HEK293 (cell line): ENCODE measurements around the gene SHC3.

Experiments
- CTCF ChIA-PET: fragments of 350-600 bp; formaldehyde crosslinking; extraction: SDS; loops from one replicate; lab custom pipeline; 2021; ENCODE audit warnings: antibody characterized with exemption; lab: Yijun Ruan, JAX
- POLR2A ChIA-PET: fragments of 300-600 bp; formaldehyde crosslinking; extraction: SDS; loops from one replicate; lab custom pipeline; 2020; ENCODE audit warnings: antibody characterized with exemption, inconsistent platforms; lab: Yijun Ruan, JAX
- H3K27ac ChIP-seq: fragments of 200-500 bp; sonication (Bioruptor generic); 2 replicates; pipeline ENCODE4 v1.5.1; 2014; ENCODE audit warnings: low read depth, low read length, control low read depth, inconsistent platforms; ENCODE audit errors: extremely low read depth
- H3K36me3 ChIP-seq, 2 experiments: fragments of 200-500 bp in 1 of 2; sonication (Bioruptor generic) in 1 of 2; 1 replicate in 1 of 2; 2 replicates in 1 of 2; pipeline ENCODE4 v1.5.1; 2014 to 2017; ENCODE audit warnings: inconsistent platforms in 2 of 2, low read length in 2 of 2; ENCODE audit not compliant: control insufficient read depth in 2 of 2, insufficient read depth in 1 of 2
- H3K4me1 ChIP-seq: fragments of 200-500 bp; sonication (Bioruptor generic); 2 replicates; pipeline ENCODE4 v1.5.1; 2014; ENCODE audit warnings: mild to moderate bottlenecking, low read length, inconsistent platforms; ENCODE audit not compliant: control insufficient read depth, insufficient read depth
- H3K4me3 ChIP-seq: 2 replicates; pipeline ENCODE4 v1.5.1; 2011; ENCODE audit warnings: low read depth, mild to moderate bottlenecking, control low read depth, low read length, moderate library complexity
- H3K9me3 ChIP-seq: fragments of 200-500 bp; sonication (Bioruptor generic); 2 replicates; pipeline ENCODE4 v1.5.1; 2014; ENCODE audit warnings: low read depth, low read length, inconsistent platforms; ENCODE audit not compliant: control insufficient read depth, insufficient read depth
- GLI2 ChIP-seq: fragments of 450-650 bp; formaldehyde crosslinking; IDR thresholded peaks from 2 replicates; pipeline ENCODE4; 2017; ENCODE audit warnings: missing biosample characterization, missing genetic modification characterization, low read depth, borderline replicate concordance
- HOXA7 ChIP-seq: sonication (generic); formaldehyde crosslinking; IDR thresholded peaks from 2 replicates; pipeline ENCODE4 v1.8.1; 2022; ENCODE audit warnings: missing genetic modification reagents, borderline replicate concordance
- KLF1 ChIP-seq: fragments of 450-650 bp; formaldehyde crosslinking; IDR thresholded peaks from 2 replicates; pipeline ENCODE4 v1.5.1; 2016; ENCODE audit warnings: missing biosample characterization, missing genetic modification characterization
- KLF7 ChIP-seq: fragments of 450-650 bp; formaldehyde crosslinking; IDR thresholded peaks from 2 replicates; pipeline ENCODE4 v1.5.1; 2016; ENCODE audit warnings: missing biosample characterization, missing genetic modification characterization, borderline replicate concordance
- MEIS1 ChIP-seq: sonication (generic); formaldehyde crosslinking; IDR thresholded peaks from 2 replicates; pipeline ENCODE4 v1.8.1; 2022; ENCODE audit warnings: missing genetic modification reagents, mild to moderate bottlenecking, borderline replicate concordance
- MYNN ChIP-seq: fragments of 450-650 bp; formaldehyde crosslinking; IDR thresholded peaks from 2 replicates; pipeline ENCODE4 v1.5.1; 2016; ENCODE audit warnings: missing biosample characterization, missing genetic modification characterization, borderline replicate concordance
- RBAK ChIP-seq: fragments of 450-650 bp; formaldehyde crosslinking; IDR thresholded peaks from 2 replicates; pipeline ENCODE4 v1.5.1; 2016; ENCODE audit warnings: missing biosample characterization, missing genetic modification characterization
- SP7 ChIP-seq: fragments of 450-650 bp; formaldehyde crosslinking; IDR thresholded peaks from 2 replicates; pipeline ENCODE4 v1.5.1; 2016; ENCODE audit warnings: missing biosample characterization, missing genetic modification characterization
- ZBTB1 ChIP-seq: fragments of 450-650 bp; formaldehyde crosslinking; IDR thresholded peaks from 2 replicates; pipeline ENCODE4 v1.5.1; 2016; ENCODE audit warnings: missing biosample characterization, missing genetic modification characterization
- ZFP41 ChIP-seq: fragments of 450-650 bp; formaldehyde crosslinking; IDR thresholded peaks from 2 replicates; pipeline ENCODE4 v1.5.1; 2016; ENCODE audit warnings: missing biosample characterization, missing genetic modification characterization, borderline replicate concordance
- ZNF114 ChIP-seq: fragments of 450-650 bp; formaldehyde crosslinking; IDR thresholded peaks from 2 replicates; pipeline ENCODE4 v1.5.0; 2017; ENCODE audit warnings: missing biosample characterization, missing genetic modification characterization
- ZNF155 ChIP-seq: fragments of 450-650 bp; formaldehyde crosslinking; IDR thresholded peaks from 2 replicates; pipeline ENCODE4 v1.5.1; 2016; ENCODE audit warnings: missing biosample characterization, missing genetic modification characterization
- ZNF16 ChIP-seq: fragments of 450-650 bp; formaldehyde crosslinking; IDR thresholded peaks from 2 replicates; pipeline ENCODE4 v1.5.1; 2016; ENCODE audit warnings: low read depth, missing biosample characterization, missing genetic modification characterization
- ZNF184 ChIP-seq: fragments of 450-650 bp; IDR thresholded peaks from 2 replicates; pipeline ENCODE4 v1.5.1; 2018; ENCODE audit warnings: missing biosample characterization, mild to moderate bottlenecking, missing genetic modification characterization
- ZNF223 ChIP-seq: fragments of 450-650 bp; formaldehyde crosslinking; IDR thresholded peaks from 2 replicates; pipeline ENCODE4 v1.5.1; 2016; ENCODE audit warnings: missing biosample characterization, missing genetic modification characterization
- ZNF350 ChIP-seq: fragments of 450-650 bp; formaldehyde crosslinking; IDR thresholded peaks from 2 replicates; pipeline ENCODE4 v1.5.0; 2017; ENCODE audit warnings: missing biosample characterization, mild to moderate bottlenecking, missing genetic modification characterization
- ZNF37A ChIP-seq: fragments of 450-650 bp; IDR thresholded peaks from 2 replicates; pipeline ENCODE4 v1.5.1; 2018; ENCODE audit warnings: missing biosample characterization, missing genetic modification characterization
- ZNF423 ChIP-seq: fragments of 450-650 bp; formaldehyde crosslinking; IDR thresholded peaks from 2 replicates; pipeline ENCODE4 v1.5.1; 2016; ENCODE audit warnings: missing biosample characterization, missing genetic modification characterization
- ZNF426 ChIP-seq: fragments of 450-650 bp; formaldehyde crosslinking; IDR thresholded peaks from 2 replicates; pipeline ENCODE4 v1.5.1; 2017; ENCODE audit warnings: missing biosample characterization, missing genetic modification characterization, mild to moderate bottlenecking, inconsistent platforms, moderate library complexity
- ZNF473 ChIP-seq: fragments of 450-650 bp; formaldehyde crosslinking; IDR thresholded peaks from 2 replicates; pipeline ENCODE4 v1.5.1; 2017; ENCODE audit warnings: missing biosample characterization, missing genetic modification characterization
- ZNF529 ChIP-seq: fragments of 450-650 bp; formaldehyde crosslinking; IDR thresholded peaks from 2 replicates; pipeline ENCODE4 v1.5.1; 2017; ENCODE audit warnings: missing genetic modification characterization, missing biosample characterization; ENCODE audit not compliant: insufficient replicate concordance
- ZNF544 ChIP-seq: fragments of 450-650 bp; formaldehyde crosslinking; IDR thresholded peaks from 2 replicates; pipeline ENCODE4 v1.5.0; 2017; ENCODE audit warnings: missing biosample characterization, missing genetic modification characterization
- ZNF571 ChIP-seq: fragments of 450-650 bp; formaldehyde crosslinking; IDR thresholded peaks from 2 replicates; pipeline ENCODE4 v1.5.0; 2017; ENCODE audit warnings: missing biosample characterization, missing genetic modification characterization
- ZNF623 ChIP-seq: fragments of 450-650 bp; formaldehyde crosslinking; IDR thresholded peaks from 2 replicates; pipeline ENCODE4 v1.5.1; 2016; ENCODE audit warnings: missing biosample characterization, missing genetic modification characterization
- ZNF629 ChIP-seq: fragments of 450-650 bp; formaldehyde crosslinking; IDR thresholded peaks from 2 replicates; pipeline ENCODE4 v1.5.1; 2017; ENCODE audit warnings: missing biosample characterization, missing genetic modification characterization
- ZNF701 ChIP-seq: fragments of 450-650 bp; formaldehyde crosslinking; IDR thresholded peaks from 2 replicates; pipeline ENCODE4 v1.5.1; 2016; ENCODE audit warnings: missing biosample characterization, missing genetic modification characterization
- ZNF791 ChIP-seq: fragments of 450-650 bp; formaldehyde crosslinking; IDR thresholded peaks from 2 replicates; pipeline ENCODE4 v1.5.1; 2016; ENCODE audit warnings: missing biosample characterization, missing genetic modification characterization
- TF ChIP-seq, protein P1 (sequence below): fragments of 450-650 bp; formaldehyde crosslinking; IDR thresholded peaks from 2 replicates; pipeline ENCODE4 v1.5.1; 2017; ENCODE audit warnings: missing biosample characterization, missing genetic modification characterization
- TF ChIP-seq, protein P2 (sequence below): fragments of 450-650 bp; formaldehyde crosslinking; IDR thresholded peaks from 2 replicates; pipeline ENCODE4 v1.5.1; 2016; ENCODE audit warnings: missing biosample characterization, missing genetic modification characterization
- TF ChIP-seq, protein P3 (sequence below): fragments of 450-650 bp; formaldehyde crosslinking; IDR thresholded peaks from 2 replicates; pipeline ENCODE4 v1.5.1; 2016; ENCODE audit warnings: missing biosample characterization, missing genetic modification characterization, borderline replicate concordance

Gene SHC3

DNA sequence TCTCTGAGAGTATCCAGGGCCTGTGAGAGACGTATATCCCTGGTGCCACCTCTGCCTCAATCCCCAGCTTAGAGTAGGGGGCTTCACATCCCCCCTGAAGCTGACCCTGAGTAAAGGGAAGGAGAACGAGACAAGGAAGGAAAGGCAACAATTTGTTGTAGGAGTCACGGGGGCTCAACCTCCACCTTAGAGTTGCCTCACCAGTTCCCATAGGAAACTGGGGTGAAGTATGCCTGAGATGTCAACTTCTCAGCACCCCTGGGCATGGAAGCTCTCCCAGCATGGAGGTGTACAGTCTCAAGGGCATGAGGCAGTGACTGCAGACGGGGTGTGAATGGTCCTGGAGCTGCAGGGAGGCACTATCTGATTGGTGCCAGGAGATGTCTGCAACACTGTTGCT is 133.7 kb downstream of the SHC3 start (continued):
- TF ChIP-seq ZNF16 (tag by site-specific recombination) = no peak
- TF ChIP-seq RBAK (tag by site-specific recombination) = no peak
- no peak for TF ChIP-seq HOXA7
- TF ChIP-seq ZNF544 (tag by site-specific recombination) = no peak
- no peak for TF ChIP-seq SP7 (tag by site-specific recombination)
- no peak for TF ChIP-seq ZNF701 (tag by site-specific recombination)
- no peak for TF ChIP-seq ZNF473 (tag by site-specific recombination)
- no peak for TF ChIP-seq MYNN
- TF ChIP-seq, protein P1, sequence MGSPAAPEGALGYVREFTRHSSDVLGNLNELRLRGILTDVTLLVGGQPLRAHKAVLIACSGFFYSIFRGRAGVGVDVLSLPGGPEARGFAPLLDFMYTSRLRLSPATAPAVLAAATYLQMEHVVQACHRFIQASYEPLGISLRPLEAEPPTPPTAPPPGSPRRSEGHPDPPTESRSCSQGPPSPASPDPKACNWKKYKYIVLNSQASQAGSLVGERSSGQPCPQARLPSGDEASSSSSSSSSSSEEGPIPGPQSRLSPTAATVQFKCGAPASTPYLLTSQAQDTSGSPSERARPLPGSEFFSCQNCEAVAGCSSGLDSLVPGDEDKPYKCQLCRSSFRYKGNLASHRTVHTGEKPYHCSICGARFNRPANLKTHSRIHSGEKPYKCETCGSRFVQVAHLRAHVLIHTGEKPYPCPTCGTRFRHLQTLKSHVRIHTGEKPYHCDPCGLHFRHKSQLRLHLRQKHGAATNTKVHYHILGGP = no peak
- no peak for TF ChIP-seq ZNF623 (tag by site-specific recombination)
- TF ChIP-seq ZNF426 = no peak

DNA sequence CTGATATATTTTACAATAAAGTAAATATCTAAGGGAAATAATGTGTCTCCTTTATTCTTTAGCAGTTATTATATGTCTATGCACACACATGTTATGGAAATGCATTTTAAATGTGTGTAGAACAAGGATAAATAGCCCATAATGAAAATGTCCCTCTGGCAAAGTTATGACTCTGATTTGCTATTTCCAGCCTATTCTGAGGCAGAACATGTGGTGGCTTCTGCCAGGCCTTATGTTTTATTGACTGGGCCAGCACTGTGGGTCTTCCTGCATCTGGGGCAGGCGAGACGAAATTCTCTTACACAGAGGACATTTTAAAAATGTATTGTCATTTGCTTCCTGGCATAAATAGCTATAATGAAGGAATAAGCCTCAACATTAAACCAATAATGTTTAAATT is 134.5 kb downstream of the SHC3 start:
- no peaks in the 10 kb centered on the region for H3K36me3 ChIP-seq
- no peak for TF ChIP-seq ZNF529 (tag by site-specific recombination)
- no peak for TF ChIP-seq ZBTB1 (tag by site-specific recombination)
- no peak for TF ChIP-seq ZNF155 (tag by site-specific recombination)
- TF ChIP-seq, protein P2, sequence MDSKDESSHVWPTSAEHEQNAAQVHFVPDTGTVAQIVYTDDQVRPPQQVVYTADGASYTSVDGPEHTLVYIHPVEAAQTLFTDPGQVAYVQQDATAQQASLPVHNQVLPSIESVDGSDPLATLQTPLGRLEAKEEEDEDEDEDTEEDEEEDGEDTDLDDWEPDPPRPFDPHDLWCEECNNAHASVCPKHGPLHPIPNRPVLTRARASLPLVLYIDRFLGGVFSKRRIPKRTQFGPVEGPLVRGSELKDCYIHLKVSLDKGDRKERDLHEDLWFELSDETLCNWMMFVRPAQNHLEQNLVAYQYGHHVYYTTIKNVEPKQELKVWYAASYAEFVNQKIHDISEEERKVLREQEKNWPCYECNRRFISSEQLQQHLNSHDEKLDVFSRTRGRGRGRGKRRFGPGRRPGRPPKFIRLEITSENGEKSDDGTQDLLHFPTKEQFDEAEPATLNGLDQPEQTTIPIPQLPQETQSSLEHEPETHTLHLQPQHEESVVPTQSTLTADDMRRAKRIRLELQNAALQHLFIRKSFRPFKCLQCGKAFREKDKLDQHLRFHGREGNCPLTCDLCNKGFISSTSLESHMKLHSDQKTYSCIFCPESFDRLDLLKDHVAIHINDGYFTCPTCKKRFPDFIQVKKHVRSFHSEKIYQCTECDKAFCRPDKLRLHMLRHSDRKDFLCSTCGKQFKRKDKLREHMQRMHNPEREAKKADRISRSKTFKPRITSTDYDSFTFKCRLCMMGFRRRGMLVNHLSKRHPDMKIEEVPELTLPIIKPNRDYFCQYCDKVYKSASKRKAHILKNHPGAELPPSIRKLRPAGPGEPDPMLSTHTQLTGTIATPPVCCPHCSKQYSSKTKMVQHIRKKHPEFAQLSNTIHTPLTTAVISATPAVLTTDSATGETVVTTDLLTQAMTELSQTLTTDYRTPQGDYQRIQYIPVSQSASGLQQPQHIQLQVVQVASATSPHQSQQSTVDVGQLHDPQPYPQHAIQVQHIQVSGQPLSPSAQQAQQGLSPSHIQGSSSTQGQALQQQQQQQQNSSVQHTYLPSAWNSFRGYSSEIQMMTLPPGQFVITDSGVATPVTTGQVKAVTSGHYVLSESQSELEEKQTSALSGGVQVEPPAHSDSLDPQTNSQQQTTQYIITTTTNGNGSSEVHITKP (tag by site-specific recombination) = no peak
- TF ChIP-seq ZNF16 (tag by site-specific recombination) = no peak
- no peak for TF ChIP-seq KLF1
- H3K27ac ChIP-seq = no peak overlapping the region
- no peak overlapping the region for H3K4me3 ChIP-seq
- ChIA-PET CTCF (interaction anchor here (0.6 kb wide), 2 partner anchors 61 to 654 kb away, joined by 3 to 4 read pairs; no protein-coding TSS in a partner anchor), POLR2A (no interaction called here)
- H3K4me1 ChIP-seq = no peaks in the 10 kb centered on the region
- H3K9me3 ChIP-seq = no peaks in the 10 kb centered on the region

DNA sequence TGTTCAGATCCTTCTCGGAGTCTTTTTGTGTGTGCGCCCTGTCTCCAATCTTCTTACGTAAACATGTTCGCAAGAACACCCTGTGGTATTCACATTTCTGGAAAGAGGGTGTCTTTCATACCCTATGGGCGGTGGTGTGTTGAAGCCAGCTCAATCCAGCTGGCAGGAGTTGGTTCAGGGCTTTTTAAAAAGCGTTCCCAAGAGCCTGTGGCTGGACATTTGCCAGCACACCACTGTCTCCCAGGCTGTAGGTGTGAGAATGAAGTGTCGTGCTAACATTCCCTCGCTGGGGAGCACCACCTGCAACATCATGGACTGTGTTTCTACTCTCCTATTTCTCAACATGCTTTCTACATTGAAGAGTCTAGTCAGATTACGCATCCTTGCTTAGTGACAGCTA is 135.6 kb downstream of the SHC3 start:
- POLR2A ChIA-PET = no interaction called here
- no peaks in the 10 kb centered on the region for H3K36me3 ChIP-seq
- TF ChIP-seq ZNF223 = no peak
- TF ChIP-seq GLI2 (tag by site-specific recombination) = no peak
- TF ChIP-seq ZNF350 (tag by site-specific recombination) = no peak
- TF ChIP-seq ZNF623 (tag by site-specific recombination) = no peak
- no peak for TF ChIP-seq ZNF423 (tag by site-specific recombination)
- TF ChIP-seq ZNF184 (tag by site-specific recombination) = no peak
- TF ChIP-seq ZNF114 (tag by site-specific recombination) = no peak
- TF ChIP-seq ZFP41 = no peak
- TF ChIP-seq, protein P3, sequence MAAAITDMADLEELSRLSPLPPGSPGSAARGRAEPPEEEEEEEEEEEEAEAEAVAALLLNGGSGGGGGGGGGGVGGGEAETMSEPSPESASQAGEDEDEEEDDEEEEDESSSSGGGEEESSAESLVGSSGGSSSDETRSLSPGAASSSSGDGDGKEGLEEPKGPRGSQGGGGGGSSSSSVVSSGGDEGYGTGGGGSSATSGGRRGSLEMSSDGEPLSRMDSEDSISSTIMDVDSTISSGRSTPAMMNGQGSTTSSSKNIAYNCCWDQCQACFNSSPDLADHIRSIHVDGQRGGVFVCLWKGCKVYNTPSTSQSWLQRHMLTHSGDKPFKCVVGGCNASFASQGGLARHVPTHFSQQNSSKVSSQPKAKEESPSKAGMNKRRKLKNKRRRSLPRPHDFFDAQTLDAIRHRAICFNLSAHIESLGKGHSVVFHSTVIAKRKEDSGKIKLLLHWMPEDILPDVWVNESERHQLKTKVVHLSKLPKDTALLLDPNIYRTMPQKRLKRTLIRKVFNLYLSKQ (tag by site-specific recombination) = no peak
- no peak for TF ChIP-seq ZNF791 (tag by site-specific recombination)
- no peak for TF ChIP-seq MEIS1 (CRISPR knock-in tag)
- TF ChIP-seq ZNF629 (tag by site-specific recombination) = no peak
- no peak for TF ChIP-seq KLF1
- no peak for TF ChIP-seq ZNF571
- no peak for TF ChIP-seq KLF7 (tag by site-specific recombination)
- TF ChIP-seq ZNF37A = no peak

More for the DNA sequence above, 135.6 kb downstream of the SHC3 start:
- CTCF ChIA-PET = no interaction called here
- H3K27ac ChIP-seq = no peak overlapping the region
- H3K4me3 ChIP-seq = no peak overlapping the region
- H3K4me1 ChIP-seq = no peaks in the 10 kb centered on the region
- no peaks in the 10 kb centered on the region for H3K9me3 ChIP-seq
